A204.1 (cell line): Measurements from ENCODE around the gene E4F1.
A peak's percentile ranks its signal among the peaks of the same experiment; 100 is the strongest.

Experiments
- FAIRE-seq: peaks from 2 replicates; lab custom pipeline; 2012; peaks lifted over from hg19 to GRCh38; lab: Jason Lieb, UNC

The E4F1 gene, protein sequence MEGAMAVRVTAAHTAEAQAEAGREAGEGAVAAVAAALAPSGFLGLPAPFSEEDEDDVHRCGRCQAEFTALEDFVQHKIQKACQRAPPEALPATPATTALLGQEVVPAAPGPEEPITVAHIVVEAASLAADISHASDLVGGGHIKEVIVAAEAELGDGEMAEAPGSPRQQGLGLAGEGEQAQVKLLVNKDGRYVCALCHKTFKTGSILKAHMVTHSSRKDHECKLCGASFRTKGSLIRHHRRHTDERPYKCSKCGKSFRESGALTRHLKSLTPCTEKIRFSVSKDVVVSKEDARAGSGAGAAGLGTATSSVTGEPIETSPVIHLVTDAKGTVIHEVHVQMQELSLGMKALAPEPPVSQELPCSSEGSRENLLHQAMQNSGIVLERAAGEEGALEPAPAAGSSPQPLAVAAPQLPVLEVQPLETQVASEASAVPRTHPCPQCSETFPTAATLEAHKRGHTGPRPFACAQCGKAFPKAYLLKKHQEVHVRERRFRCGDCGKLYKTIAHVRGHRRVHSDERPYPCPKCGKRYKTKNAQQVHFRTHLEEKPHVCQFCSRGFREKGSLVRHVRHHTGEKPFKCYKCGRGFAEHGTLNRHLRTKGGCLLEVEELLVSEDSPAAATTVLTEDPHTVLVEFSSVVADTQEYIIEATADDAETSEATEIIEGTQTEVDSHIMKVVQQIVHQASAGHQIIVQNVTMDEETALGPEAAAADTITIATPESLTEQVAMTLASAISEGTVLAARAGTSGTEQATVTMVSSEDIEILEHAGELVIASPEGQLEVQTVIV

DNA sequence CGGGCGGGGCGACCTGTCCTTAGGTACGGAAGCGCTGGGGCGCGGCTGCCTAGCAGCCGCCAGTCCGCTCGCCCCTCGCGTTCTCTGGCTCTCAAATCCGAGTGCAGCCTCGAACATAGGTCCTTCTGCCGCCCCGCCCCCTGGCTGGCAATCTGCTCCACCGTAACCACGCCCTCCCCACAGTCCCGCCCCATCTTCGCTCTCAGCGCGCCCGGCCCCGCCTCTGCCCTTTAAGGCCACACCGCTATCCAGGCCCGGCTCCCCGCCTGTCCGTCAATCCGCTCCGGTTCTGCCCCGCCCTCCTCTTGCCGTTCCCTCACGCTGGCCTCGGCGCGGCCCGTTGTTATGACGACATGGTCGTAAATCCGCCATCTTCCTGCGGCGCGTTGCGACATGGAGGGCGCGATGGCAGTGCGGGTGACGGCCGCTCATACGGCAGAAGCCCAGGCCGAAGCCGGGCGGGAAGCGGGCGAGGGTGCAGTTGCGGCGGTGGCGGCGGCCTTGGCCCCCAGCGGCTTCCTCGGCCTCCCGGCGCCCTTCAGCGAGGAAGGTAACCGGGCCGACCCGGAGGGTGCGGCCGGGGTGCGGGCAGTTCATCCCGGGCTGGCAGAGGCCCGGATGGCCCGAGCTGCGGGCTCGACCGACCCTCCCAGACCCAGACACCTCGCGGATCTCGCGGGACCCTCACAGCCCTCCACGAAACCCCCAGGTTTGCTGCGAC lies at the start of gene E4F1:
E4F1 (plus strand) TSS at position 371 of the 721 bp plus-strand sequence; CDS start at position 394, 23 bp downstream.
- peak; percentile 95 for FAIRE-seq

GRCh38 chr16:2173916-2174315 lies 49.5 kb upstream of the E4F1 start:
- FAIRE-seq = no peak

DNA sequence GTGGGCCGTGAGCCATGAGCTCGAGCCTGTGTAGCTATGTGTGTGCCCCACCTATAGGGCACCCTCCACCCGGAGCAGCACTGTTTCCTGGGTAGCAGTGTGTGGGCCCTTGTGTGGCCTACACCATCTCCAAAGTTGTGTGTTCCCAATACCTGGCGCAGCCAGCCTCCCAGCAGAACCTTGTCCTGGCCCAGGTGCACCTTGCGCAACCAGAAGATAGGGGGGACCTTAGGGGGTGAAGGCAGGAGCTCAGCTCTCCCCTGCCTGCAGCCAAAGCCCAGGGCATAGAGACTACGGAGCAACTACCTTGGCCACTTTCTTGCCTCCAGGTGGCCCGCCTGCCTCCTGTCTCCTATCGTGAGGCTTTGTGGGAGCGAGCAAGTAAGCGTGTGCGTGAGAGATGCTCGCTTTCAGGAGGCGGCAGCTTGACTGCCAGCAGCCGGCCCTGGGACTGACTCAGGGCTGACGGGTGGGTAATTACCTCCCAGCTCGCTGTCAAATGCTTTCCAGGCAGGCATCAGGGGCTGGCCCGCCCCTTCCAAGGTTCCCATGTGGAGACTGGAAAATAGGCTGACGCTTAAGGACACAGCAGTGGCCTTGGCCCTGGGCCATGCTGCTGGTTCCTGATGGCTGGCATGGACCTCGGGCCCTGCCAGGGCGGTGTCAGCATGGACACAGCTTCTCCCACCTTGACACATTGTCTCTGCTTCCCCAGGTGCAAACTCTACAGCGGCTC lies 48.8 kb upstream of the E4F1 start:
- no peak for FAIRE-seq

- no peak for FAIRE-seq
Observed at GRCh38 chr16:2175454-2175853, 47.9 kb upstream of the E4F1 start.

DNA sequence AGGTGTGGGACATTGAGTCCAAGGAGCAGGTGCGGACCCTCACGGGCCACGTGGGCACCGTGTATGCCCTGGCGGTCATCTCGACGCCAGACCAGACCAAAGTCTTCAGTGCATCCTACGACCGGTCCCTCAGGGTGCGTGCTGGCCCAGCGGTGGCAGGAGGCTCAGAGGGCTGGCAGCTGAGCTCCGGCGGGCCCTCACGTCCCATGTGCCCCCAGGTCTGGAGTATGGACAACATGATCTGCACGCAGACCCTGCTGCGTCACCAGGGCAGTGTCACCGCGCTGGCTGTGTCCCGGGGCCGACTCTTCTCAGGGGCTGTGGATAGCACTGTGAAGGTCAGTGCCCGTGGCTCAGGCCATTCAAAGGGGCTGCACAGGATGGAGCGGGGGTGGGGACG lies 47.3 kb upstream of the E4F1 start:
- no peak for FAIRE-seq

- no peak for FAIRE-seq
Observed at GRCh38 chr16:2177101-2177500, 46.3 kb upstream of the E4F1 start.

- FAIRE-seq = no peak
Observed at GRCh38 chr16:2177561-2177960, 45.8 kb upstream of the E4F1 start.

DNA sequence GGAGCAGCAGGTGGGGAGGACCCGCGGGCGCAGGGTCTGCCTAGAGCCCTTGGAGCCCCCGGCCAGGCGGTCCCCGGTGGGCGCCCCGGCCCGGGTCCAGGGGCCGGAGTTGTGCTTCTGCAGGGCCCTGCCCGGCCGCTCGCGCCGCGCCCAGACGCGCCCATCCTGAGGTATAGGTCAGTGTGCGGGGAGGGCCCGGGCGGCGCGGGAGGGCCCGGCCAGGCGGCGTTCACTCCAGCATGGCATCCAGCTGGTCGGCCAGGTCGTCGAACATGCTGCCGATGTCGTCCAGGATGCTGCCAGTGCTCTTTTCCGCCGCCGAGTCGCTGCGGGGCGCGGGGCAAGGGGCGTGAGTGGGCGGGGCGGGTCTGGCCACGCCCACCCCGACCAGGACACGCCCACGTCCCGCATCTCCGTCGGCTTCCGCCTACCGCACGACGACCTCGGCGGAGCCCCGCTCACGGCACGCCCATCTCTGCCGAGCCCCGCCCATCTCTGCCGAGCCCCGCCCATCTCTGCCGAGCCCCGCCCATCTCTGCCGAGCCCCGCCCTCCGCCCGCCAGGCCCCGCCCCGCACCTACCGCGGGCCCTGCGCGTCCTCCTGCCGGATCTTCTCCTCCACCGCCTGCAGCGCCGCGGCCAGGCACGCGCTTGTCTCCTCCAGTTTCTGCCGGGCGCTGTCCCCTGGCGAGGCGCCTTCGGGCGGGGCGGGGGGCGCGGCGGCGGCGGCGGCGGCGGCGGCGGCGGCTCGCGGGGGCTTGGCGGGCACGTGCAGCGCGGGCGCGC lies 44.9 kb upstream of the E4F1 start:
- FAIRE-seq = no peak

DNA sequence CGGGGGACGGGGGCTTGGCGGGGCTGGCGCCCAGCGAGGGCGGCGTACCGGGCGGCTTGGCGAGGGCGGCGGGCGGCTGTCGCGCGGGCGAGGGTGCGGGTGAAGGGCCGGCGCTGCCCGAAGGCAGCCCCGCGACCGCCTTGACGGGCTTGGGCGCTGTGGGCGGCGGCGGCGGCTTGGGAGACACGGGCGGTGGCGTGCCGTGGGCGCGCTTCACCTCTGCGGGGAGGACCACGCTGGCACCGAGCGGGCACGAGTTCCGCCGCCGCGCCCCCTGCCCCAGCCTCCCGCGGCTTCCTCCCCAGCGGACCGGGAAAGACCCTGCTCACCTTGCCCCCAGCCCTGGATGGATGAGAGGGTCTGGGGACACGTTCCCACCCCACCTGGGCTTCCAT lies 44.3 kb upstream of the E4F1 start:
- FAIRE-seq = no peak

- no peak for FAIRE-seq
Observed at GRCh38 chr16:2179576-2179975, 43.8 kb upstream of the E4F1 start.

GRCh38 chr16:2180461-2180860 lies 42.9 kb upstream of the E4F1 start:
- FAIRE-seq = no peak

GRCh38 chr16:2180962-2181923 lies 42.1 kb upstream of the E4F1 start:
- FAIRE-seq = no peak

DNA sequence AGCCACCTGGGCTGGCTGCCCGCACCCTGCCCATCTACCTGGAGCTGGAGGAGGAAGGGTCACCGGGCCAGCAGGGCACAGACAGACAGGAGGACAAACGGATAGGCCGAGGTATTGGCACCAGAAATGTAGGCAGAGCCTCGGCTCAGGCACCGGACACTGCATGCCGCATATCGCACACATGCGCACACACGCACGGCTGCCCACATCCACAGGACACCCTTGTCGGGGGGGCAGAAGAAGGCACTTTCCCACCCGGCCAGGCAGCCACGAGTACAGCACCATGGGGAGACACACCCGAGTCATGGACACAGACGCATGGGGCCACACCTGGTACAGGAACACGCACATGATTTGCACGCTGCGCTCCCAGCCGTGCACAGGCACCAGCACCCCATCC lies 41.4 kb upstream of the E4F1 start:
- no peak for FAIRE-seq

- FAIRE-seq = no peak
Observed at GRCh38 chr16:2183671-2184070, 39.7 kb upstream of the E4F1 start.

- no peak for FAIRE-seq
Observed at GRCh38 chr16:2184346-2184745, 39.0 kb upstream of the E4F1 start.

DNA sequence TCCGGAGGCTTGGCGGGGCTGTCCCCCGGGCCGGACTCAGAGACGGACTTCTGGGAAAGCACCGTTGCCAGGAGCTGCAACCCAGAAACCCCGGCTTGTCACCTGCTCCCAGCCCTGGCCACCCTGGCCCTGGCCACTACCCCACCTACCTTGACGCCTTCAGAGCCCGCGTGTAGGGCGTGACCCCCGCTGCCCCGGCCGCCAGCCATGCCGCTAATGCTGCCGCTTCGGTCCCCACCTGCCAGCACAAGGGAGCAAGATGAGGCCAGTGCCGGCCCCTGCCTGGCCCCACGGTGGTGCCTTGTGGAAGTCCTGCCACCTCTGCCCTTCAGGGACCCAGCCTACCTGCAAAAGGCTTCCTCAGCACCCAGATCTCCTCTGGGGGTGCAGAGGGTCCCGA lies 38.4 kb upstream of the E4F1 start:
- FAIRE-seq = no peak

GRCh38 chr16:2186064-2186463 lies 37.3 kb upstream of the E4F1 start:
- no peak for FAIRE-seq

- no peak for FAIRE-seq
Observed at GRCh38 chr16:2186505-2186904, 36.9 kb upstream of the E4F1 start.

DNA sequence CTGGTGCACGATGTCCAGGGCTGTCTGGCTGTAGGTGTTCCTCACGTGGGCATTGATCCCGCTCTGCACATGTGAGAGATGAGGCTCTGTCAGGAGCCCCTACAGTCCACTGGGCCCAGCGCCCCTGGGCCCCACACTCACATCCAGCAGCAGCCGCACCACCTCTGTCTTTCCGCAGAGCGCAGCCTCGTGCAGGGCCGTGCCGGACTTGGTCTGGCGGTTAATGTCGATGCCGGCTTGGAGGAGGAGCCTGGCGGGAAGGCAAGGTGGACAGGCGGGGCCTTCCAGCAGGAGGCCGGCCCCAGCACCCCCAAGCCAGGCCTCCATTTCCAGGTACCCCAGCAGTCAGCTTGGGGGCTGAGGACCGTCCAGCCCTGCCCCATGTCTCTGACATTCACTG lies 36.2 kb upstream of the E4F1 start:
- no peak for FAIRE-seq

DNA sequence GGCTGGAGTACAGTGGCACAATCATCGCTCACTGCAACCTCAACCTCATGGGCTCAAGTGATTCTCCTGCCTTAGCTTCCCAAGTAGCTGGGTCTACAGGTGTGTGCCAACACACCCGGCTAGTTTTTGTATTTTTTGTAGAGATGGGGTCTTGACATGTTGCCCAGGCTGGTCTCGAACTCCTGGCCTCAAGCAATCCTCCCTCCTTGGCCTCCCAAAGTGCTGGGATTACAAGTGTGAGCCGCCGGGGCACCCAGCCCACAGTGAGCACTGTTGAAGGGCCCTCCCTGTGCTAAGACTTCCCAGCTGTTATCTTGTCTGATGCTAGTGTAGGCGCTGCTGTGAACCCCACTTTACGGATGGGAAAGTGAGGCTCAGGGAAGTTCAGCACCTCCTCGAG lies 35.0 kb upstream of the E4F1 start:
- no peak for FAIRE-seq
